MCF 10A (cell line): ENCODE results near the gene GPRASP3. TPM values are rescaled to one million over a fixed set of nuclear protein-coding genes. Genes with fewer than 3 reads are reported as not detected.
A peak's percentile ranks its signal among the peaks of the same experiment; 100 is the strongest.

Source experiments
- BruUV-seq: library from RNA; stranded (reverse); fragments of 400-500 nt; replicated peaks from 2 replicates; lab custom pipeline; 2021; lab: Mats Ljungman, UMichigan
- CTCF ChIA-PET: fragments of 300-600 bp; sonication (Branson Sonifier 250); formaldehyde crosslinking; extraction: SDS; loops from one replicate; lab custom pipeline; 2021; ENCODE audit warnings: antibody characterized with exemption, inconsistent platforms; lab: Yijun Ruan, JAX
- POLR2A ChIA-PET: fragments of 300-600, 350-650 bp; sonication (Branson Sonifier 250); formaldehyde crosslinking; extraction: SDS; loops from one replicate; lab custom pipeline; 2020; ENCODE audit warnings: antibody characterized with exemption, inconsistent platforms; lab: Yijun Ruan, JAX
- DNase-seq: peaks from one replicate; pipeline ENCODE4 v3.0.0-alpha.2; 2018; ENCODE audit not compliant: unreplicated experiment
- H3K27ac Mint-ChIP-seq: one replicate; pipeline ENCODE4 v1.8.0; 2022; ENCODE audit warnings: mild to moderate bottlenecking, low read depth, mixed read lengths; ENCODE audit not compliant: unreplicated experiment
- H3K27me3 Mint-ChIP-seq: one replicate; pipeline ENCODE4 v1.8.0; 2022; ENCODE audit warnings: mixed read lengths; ENCODE audit not compliant: insufficient read depth, unreplicated experiment
- H3K36me3 Mint-ChIP-seq: one replicate; pipeline ENCODE4 v1.8.0; 2022; ENCODE audit warnings: mild to moderate bottlenecking, moderate library complexity, mixed read lengths; ENCODE audit not compliant: insufficient read depth, unreplicated experiment
- H3K4me1 Mint-ChIP-seq: one replicate; pipeline ENCODE4 v1.8.0; 2022; ENCODE audit warnings: mixed read lengths; ENCODE audit not compliant: insufficient read depth, unreplicated experiment
- H3K4me3 Mint-ChIP-seq: one replicate; pipeline ENCODE4 v1.8.0; 2022; ENCODE audit warnings: mild to moderate bottlenecking, moderate library complexity, mixed read lengths; ENCODE audit not compliant: unreplicated experiment
- H3K9me3 Mint-ChIP-seq: one replicate; pipeline ENCODE4 v1.8.0; 2022; ENCODE audit warnings: mixed read lengths; ENCODE audit not compliant: unreplicated experiment
- intact Hi-C: fragments of 100-400 bp; cut with micrococcal nuclease; formaldehyde crosslinking; loops from 2 replicates; pipeline ENCODE4 v1.14.1; 2022
- total RNA-seq: library from RNA; stranded (reverse); gene quantifications from 2 replicates; pipeline ENCODE4 v1.2.3, GENCODE V29; 2022
- TF ChIP-seq, protein P1 (sequence below): fragments of 200-600 bp; IDR thresholded peaks from one replicate; pipeline ENCODE4 v1.8.0; 2022; ENCODE audit warnings: antibody characterized with exemption, mild to moderate bottlenecking; ENCODE audit not compliant: unreplicated experiment

The GPRASP3 gene
- total RNA-seq, 1 experiment from 2014 or later: 1.6 TPM

DNA sequence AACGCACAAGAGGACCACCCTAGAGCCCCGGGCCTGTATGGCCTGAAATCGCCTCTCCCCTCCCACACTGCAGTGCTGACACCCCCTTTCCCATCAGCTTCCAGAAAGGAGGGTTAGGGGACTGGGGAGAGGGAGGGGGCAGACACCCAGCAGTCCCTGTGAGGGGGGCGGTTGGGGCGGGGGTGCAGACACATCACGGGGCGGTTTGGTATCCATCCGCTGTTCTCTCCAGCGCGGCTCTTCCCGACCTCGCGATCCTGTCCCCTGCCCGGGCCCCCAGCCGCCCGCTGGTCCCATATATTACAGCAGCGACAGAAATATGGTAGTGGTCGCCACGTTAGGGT is 8.7 kb upstream of the GPRASP3 start:
- no peaks in the 10 kb centered on the region for H3K9me3 Mint-ChIP-seq
- H3K4me1 Mint-ChIP-seq: no peaks in the 10 kb centered on the region
- peaks cover 8% of the 10 kb centered on the region for H3K36me3 Mint-ChIP-seq
- no peak for DNase-seq
- H3K4me3 Mint-ChIP-seq: peak overlapping the region; percentile 79
- POLR2A ChIA-PET: interaction anchor here (2.1 kb wide), 1 partner anchor 112 kb away, joined by 5 read pairs; the partner anchor contains the start of gene ARMCX5
- TF ChIP-seq, protein P1, sequence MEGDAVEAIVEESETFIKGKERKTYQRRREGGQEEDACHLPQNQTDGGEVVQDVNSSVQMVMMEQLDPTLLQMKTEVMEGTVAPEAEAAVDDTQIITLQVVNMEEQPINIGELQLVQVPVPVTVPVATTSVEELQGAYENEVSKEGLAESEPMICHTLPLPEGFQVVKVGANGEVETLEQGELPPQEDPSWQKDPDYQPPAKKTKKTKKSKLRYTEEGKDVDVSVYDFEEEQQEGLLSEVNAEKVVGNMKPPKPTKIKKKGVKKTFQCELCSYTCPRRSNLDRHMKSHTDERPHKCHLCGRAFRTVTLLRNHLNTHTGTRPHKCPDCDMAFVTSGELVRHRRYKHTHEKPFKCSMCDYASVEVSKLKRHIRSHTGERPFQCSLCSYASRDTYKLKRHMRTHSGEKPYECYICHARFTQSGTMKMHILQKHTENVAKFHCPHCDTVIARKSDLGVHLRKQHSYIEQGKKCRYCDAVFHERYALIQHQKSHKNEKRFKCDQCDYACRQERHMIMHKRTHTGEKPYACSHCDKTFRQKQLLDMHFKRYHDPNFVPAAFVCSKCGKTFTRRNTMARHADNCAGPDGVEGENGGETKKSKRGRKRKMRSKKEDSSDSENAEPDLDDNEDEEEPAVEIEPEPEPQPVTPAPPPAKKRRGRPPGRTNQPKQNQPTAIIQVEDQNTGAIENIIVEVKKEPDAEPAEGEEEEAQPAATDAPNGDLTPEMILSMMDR: no peak
- CTCF ChIA-PET: no interaction called here
- peaks cover 18% of the 10 kb centered on the region for H3K27me3 Mint-ChIP-seq
- intact Hi-C loops: no loop called here
- no TSS peak for BruUV-seq
- no peak overlapping the region for H3K27ac Mint-ChIP-seq

DNA sequence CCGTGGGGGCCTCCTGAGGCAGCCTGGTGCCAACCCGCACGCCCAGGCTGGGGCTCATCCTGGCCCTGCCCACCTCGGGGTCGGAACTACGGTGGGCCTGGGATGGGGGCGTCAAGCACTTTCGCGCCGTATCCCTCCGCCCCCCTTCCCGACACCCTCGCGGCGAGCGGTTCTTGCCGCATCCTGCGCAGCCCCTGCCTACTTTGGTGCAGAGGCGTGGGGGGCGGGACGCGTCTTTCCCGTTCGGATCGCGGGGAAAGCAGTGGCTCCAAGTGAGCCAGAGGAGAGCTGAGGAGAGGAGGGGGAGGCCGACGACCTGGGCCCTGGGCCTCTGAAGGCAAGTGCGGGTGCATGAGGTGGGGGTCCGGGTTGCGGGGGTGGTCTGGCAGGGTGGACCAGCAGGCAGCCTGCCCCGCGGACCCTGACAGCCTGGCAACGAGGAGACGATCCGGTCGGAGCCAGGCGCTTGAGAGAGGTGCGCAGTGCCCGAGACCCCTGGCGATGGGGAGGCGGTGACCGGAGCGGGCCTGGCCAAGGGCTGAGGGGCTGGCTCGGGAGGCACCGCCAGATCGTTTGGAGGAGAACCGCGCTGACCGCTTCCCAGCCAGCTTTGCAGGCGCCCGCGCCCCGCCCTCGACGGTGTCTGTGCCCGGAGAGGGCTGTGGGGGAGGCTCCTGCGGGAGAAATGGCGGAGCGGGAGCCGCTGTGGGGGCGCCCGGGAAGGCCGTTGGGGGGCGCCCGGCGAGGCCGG is 8.2 kb upstream of the GPRASP3 start, which contains the start of gene GPRASP2:
Gene GPRASP2, plus strand, starts transcription at position 233 of the 751 bp plus-strand sequence. CDS start 2,422 bp downstream, outside the sequence.
- TF ChIP-seq, protein P1: no peak
- Mint-ChIP-seq H3K9me3 (no peaks in the 10 kb centered on the region), H3K36me3 (peaks cover 8% of the 10 kb centered on the region), H3K27me3 (peaks cover 13% of the 10 kb centered on the region), H3K27ac (peak within 1 kb of the TSS; percentile 71), H3K4me1 (no peaks in the 10 kb centered on the region), H3K4me3 (peak within 1 kb of the TSS; percentile 79)
- POLR2A ChIA-PET: interaction anchor here (2.1 kb wide), 1 partner anchor 113 kb away, joined by 5 read pairs; the partner anchor contains the start of gene ARMCX5
- CTCF ChIA-PET: no interaction called here
- intact Hi-C loops: no loop called here
- peak; percentile 28 for DNase-seq
- no TSS peak for BruUV-seq

DNA sequence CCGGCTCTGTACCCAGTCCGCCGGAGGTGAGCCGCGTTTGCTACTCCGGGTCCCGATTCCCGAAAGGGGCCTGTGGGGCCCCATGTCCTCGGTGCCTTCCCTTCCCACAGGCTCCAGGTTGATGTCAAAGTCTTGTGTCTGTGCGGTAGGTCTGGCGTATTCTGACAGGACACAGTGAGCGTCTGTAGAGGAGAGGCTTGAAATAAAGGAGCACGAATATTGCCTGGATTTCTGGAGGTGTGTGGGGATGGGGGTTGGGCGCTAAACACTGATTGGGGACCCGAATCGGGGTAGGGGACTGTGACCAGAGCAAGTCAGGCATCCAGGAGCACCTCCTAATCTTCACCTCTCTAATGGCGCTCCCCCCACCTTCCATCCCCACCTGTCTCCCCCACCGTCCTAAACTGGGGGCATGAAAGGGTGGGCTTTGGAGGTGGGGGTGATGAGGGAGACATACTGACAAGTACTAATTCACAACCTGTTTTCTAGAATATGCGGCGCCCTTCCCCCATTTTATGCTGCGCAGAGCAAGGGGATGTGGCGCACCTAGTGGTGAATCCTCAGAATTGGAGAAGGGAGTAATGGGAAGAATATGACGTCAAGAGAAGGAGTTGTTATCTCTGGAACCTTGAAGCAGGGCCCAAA is 7.4 kb upstream of the GPRASP3 start:
- ChIA-PET POLR2A (interaction anchor here (2.1 kb wide), 1 partner anchor 113 kb away, joined by 5 read pairs; the partner anchor contains the start of gene ARMCX5), CTCF (no interaction called here)
- H3K4me3 Mint-ChIP-seq: peak overlapping the region; percentile 79
- intact Hi-C loops: no loop called here
- TF ChIP-seq, protein P1: peak; percentile 42
- H3K27me3 Mint-ChIP-seq: peaks cover 6% of the 10 kb centered on the region
- no peaks in the 10 kb centered on the region for H3K9me3 Mint-ChIP-seq
- peak overlapping the region; percentile 71 for H3K27ac Mint-ChIP-seq
- no peaks in the 10 kb centered on the region for H3K4me1 Mint-ChIP-seq
- peak; percentile 49 for DNase-seq
- H3K36me3 Mint-ChIP-seq: peaks cover 8% of the 10 kb centered on the region
- BruUV-seq: no TSS peak

DNA sequence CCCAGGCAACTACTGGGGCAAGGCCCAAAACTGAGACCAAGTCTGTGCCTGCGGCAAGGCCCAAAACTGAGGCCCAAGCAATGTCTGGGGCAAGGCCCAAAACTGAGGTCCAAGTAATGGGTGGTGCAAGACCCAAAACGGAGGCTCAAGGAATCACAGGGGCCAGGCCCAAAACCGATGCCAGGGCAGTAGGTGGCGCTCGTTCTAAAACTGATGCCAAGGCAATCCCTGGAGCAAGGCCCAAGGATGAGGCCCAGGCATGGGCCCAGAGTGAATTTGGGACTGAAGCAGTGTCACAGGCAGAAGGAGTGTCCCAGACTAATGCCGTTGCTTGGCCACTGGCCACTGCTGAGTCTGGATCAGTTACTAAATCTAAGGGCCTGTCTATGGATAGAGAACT is 5.5 kb upstream of the GPRASP3 start:
- H3K9me3 Mint-ChIP-seq: no peaks in the 10 kb centered on the region
- CTCF ChIA-PET: no interaction called here
- TF ChIP-seq, protein P1: no peak
- H3K36me3 Mint-ChIP-seq: peaks cover 8% of the 10 kb centered on the region
- POLR2A ChIA-PET: no interaction called here
- H3K27ac Mint-ChIP-seq: no peak overlapping the region
- intact Hi-C loops: no loop called here
- no TSS peak for BruUV-seq
- no peak for DNase-seq
- no peak overlapping the region for H3K4me3 Mint-ChIP-seq
- no peaks in the 10 kb centered on the region for H3K4me1 Mint-ChIP-seq
- H3K27me3 Mint-ChIP-seq: no peaks in the 10 kb centered on the region
